ENCODE measurements around the gene MYOZ1.
"Not testable (repeated sequence)": the region's sequence is repeated elsewhere in the genome, so short reads cannot be mapped to it uniquely, and the experiment has no call there.

MYOZ1 gene

DNA sequence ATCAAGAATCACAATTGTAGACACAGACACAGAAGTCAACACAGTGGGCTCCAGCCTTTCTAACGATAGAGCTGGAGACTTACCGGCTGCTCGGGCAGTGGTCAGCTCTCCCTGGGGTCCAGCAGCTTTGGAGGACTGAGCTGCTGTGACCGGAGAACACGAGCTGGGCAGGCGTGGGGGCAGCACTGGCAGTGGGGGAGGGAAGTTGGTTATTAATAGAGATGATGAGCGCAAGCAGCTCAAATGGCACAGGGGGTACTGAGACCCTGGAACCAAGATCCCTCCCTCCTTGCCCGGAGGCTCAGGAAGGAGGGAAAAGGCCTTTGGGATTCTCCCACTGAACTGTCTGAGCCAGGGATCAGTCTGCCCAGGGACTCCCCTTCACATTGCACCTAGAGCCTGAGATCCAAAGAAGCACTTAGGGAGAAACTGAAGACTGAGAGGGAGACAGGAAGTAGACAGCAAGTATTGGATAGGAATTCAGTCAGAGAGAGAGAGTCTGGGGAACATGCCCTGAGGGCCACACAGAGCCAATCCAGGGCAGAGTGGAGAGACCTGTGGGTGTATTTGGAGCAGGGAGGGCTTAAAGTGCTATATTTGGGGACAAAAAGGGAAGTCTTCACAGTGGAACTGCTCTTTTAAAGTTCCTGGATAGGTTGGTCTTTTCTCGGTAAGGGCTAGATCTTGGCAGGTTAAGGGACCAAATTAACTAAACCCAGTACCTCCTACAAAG, at the start of gene MYOZ1:
Gene MYOZ1, minus strand, starts transcription at position 147 of the 733 bp plus-strand sequence. CDS start 1,457 bp downstream, outside the sequence.
- no peak for DNase-seq

- not testable (repeated sequence) for DNase-seq
Measured at GRCh38 chr10:73690755-73691154, 49.5 kb upstream of the MYOZ1 start.

DNA sequence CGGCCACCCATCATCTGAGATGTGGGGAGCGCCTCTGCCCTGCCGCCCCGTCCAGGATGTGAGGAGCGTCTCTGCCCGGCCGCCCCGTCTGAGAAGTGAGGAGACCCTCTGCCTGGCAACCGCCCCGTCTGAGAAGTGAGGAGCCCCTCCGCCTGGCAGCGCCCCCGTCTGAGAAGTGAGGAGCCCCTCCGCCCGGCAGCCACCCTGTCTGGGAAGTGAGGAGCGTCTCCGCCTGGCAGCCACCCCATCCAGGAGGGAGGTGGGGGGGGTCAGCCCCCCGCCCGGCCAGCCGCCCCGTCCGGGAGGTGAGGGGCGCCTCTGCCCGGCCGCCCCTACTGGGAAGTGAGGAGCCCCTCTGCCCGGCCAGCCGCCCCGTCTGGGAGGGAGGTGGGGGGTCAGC, 48.3 kb upstream of the MYOZ1 start:
- DNase-seq, result not testable (repeated sequence)

DNA sequence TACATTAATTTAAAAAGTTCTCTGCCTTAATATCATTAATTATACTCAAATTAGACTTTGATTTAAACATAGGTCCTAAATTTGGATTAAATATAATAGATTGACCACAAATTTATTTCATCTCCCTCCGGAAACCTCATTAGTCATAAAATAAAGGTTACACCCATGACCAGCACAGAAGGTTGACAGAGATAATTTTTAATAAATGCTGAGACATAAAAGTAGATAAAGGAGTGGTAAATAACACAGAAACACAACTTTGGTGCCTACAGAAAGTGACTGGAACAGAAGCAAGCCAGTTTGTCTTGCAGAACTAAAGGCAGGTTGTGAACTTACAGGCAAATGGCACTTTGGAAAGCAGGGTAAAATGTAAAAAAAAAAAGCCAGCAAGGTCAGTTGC, 46.4 kb upstream of the MYOZ1 start:
- DNase-seq, result not testable (repeated sequence)

DNA sequence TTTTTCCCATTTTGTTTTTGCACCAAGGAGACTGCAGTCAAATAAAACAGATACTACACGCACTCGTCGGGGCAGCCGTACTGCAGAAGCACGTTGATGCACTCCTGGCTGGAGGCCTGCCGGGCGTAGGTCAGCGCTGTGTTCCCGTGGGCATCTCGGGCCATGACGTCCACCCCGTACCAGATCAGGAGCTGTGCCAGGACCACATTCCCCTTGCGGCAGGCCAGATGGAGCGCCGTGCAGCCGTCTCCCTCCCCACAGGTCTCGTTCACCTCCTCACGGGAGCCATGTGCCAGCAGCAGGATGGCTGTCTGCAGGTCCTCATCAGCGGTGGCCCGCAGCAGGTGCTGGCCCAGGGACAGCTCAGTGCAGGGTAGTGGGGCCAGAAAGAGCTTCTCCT, 33.3 kb upstream of the MYOZ1 start:
- DNase-seq, result not testable (repeated sequence)

DNA sequence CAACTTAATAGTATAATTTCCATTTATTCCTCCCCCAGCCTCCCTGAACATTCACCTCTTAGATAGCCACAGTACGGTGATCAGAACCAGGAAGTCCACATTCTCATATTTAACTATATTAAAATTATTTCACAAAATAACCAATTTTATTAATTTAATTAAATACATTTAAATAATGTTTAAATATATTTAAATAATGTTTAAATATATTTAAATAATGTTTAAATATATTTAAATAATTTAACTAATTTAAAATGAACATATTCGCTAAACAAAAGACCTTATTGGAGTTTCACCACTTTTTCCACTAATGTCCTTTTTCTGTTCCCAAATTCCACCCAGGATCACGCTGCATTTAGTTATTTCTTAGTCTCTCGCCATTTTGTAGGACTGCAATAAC, 27.1 kb upstream of the MYOZ1 start:
- DNase-seq, result not testable (repeated sequence)

DNA sequence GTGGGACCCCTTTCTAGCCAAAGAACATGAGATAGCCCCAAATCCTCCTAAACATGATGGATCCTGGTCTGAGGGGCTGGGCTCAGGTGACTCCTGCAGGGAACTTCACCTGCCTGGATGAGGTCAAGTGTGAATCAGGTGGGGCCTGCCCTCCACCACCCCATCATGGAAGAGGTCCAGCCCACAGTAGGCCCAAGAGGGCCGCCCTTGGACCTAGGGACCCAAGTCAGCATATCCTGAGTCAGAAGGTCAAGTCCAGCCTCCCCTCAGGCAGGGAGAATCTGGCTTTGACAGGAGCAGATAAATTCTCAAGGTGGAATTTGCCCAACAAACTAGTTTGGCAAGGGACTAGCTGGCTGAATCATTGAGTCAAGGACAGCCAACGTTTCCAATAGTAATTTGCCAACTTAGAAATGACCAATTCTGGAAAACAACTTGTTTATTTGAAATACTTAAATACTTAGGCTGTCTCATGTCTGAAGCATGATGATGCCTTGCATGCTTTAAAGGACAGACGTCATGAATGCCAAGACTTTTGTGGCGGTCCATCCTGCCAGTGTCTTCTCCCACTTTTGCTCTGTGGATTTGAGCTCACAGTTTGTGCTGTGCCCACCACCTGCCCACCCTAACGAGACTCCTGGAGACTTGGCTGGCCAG, 25.0 kb upstream of the MYOZ1 start:
- not testable (repeated sequence) for DNase-seq

GRCh38 chr10:73665581-73665980, 24.3 kb upstream of the MYOZ1 start:
- not testable (repeated sequence) for DNase-seq

- DNase-seq, result not testable (repeated sequence)
Measured at GRCh38 chr10:73664156-73665040, 23.1 kb upstream of the MYOZ1 start.

- DNase-seq, result not testable (repeated sequence)
Measured at GRCh38 chr10:73663621-73664020, 22.3 kb upstream of the MYOZ1 start.

DNA sequence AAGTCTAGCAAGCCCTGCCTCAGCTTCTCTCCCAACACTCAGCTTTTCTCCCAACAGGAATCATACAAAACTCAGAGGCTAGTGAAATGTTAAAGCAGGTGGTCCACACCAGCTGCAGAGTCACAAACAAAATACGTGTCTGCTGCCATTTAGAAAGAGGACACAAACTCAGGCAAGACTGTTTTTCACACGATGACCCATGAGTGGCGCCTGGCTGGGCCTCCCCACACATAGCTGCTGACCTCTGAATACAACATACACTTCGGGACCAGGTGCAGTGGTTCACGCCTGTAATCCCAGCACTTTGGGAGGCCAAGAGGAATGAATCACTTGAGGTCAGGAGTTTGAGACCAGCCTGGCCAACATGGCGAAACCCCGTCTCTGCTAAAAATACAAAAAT, 21.4 kb upstream of the MYOZ1 start:
- DNase-seq, result not testable (repeated sequence)

DNA sequence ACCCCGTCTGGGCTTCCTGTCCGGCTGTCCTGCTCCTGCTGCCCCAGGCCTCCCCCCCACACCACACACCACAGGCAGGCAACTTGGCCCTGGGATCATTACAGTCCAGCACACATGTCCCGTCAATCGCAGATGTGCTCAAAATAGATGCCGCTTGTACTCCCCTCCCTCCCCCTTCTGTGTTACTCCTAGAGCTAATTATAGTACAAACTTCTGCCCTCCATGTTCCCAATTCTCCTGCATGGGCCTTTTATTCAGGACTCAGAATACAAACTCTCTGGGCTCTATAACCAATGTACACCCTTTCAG, 14.7 kb upstream of the MYOZ1 start, which contains the start of gene SYNPO2L:
Gene SYNPO2L, minus strand, starts transcription at position 40 of the 309 bp plus-strand sequence. CDS start 107 bp downstream, outside the sequence.
- no peak for DNase-seq

- DNase-seq, result no peak
Measured at GRCh38 chr10:73655257-73655989, 14.1 kb upstream of the MYOZ1 start.

- no peak for DNase-seq
Measured at GRCh38 chr10:73653701-73654100, 12.4 kb upstream of the MYOZ1 start.

DNA sequence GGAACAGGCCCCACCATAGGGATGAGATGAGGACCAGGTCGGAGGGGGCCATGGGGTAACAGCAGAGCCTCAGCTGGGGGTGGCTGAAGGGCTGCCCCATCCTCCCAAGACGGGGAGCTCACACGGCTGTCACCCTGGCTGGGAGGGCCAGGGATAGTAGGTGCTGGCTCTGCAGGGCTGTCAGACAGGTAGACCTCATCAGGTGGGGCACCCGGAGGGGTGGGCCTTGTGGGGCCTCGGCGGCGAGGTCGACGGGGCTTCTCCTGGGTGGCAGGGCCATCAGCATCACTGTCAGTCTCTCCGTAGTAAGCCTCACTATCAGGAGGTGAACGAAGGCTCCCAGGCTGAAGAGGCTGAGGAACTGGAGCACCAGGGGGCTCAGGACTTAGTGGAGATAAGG, 11.9 kb upstream of the MYOZ1 start:
- no peak for DNase-seq

DNA sequence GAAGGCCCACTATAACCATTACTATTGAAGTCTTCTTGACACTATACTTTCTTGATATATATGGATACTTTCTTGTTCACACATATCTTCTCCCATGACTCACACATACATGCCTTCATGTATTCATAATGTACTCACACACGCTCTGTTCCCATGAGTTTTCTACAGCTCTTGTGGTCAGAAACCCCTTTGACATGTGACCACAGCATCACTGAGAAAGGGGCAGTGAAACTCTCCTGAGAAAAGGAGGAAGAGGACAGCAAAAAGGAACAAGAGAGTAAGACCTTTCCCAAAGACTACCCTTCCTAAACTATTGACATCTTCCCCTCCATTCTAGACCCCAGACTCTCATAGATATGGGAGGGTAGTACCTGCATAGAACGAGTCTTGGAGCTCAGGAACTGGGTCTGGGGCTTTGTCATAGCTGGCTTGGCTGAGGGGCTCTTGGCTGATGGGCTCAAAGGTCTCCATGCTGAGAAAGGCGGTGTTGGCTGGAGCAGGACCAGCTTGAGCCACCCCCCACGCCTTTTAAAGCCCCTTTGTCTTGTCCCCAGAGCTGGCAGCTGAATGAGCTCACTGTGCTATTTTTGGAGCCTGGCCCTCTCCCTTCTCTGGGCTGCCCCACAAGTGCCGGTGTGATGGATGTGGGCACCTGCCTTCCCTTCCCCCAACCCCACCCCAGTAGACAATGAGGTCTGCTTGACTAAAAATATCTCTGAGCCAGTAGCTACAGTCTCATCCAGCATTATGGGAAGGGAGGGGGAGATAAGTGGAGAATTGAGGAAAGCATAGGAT, 9.5 kb upstream of the MYOZ1 start:
- DNase-seq, result peak; percentile 70

- no peak for DNase-seq
Measured at GRCh38 chr10:73649876-73650536, 8.7 kb upstream of the MYOZ1 start.

- no peak for DNase-seq
Measured at GRCh38 chr10:73648975-73649829, 7.9 kb upstream of the MYOZ1 start.

DNA sequence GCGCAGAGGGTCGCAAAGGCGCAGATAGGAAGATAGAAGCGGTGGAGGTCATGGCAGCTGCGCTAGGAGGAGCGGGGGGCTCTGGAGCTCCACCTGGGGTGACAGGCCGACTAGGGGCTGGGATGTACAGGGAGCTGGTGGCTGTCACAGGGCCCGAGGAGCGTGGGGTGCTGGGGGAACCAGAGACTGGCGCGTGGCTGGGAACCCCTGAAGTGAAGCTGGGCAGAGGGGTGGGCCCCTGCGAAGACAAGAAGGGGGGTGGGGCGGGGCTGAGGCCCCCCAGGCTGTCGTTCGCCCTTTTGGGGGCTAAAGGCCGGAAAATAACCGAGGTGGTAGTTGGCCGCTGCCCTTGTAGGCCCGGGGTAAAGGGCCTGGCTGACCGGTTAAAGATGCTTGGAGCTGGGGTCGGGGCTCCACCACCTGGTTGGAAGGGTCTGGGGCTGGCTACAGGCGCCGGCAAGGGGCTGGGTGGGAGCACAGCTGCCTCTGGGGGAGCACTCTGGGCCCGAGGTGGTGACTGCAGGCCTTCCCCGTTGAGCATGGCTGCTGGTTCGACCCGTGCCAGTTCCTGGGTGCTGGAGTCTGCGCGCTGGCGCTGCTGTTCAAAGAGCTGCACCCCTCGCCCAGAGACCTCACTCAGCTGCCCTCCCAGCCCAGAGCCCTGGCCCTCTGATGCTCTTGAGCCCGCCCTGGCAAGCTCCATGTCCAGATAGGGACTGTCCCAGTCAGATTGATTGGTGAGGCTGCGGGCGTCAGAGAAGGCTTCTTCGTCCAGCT, 6.8 kb upstream of the MYOZ1 start:
- DNase-seq, result no peak

Measured in SIG-M5 (cell line).